OCI-LY7 (cell line): ENCODE data around the gene AKAP12.
"Not testable (repeated sequence)": the region's sequence is repeated elsewhere in the genome, so short reads cannot be mapped to it uniquely, and the experiment has no call there.

Experiments
- CTCF ChIP-seq: fragments of 200-600 bp; sonication (generic); conservative IDR thresholded peaks from 2 replicates; pipeline ENCODE4 v1.5.1; 2014; ENCODE audit warnings: mild to moderate bottlenecking, antibody characterized with exemption, low read length, moderate library complexity, mixed read lengths
- EZH2phosphoT487 ChIP-seq: fragments of 200-600 bp; sonication (generic); IDR thresholded peaks from 2 replicates; pipeline ENCODE4 v1.6.1; 2018; ENCODE audit warnings: low read depth, borderline replicate concordance, mild to moderate bottlenecking, mixed run types, antibody characterized with exemption, low read length, moderate library complexity, mixed read lengths

GRCh38 chr6:151382631-151383030 is 142.9 kb downstream of the AKAP12 start:
- TF ChIP-seq CTCF, EZH2phosphoT487: not testable (repeated sequence)
